NOMO-1 treated with DMSO at 0.1 percent for 48 hours (cell line): ENCODE results near the gene PLCL1.

Experiments used
- DNase-seq: peaks from one replicate; lab custom pipeline; 2025; ENCODE audit not compliant: unreplicated experiment; lab: John Stamatoyannopoulos, UW

Gene PLCL1

DNA sequence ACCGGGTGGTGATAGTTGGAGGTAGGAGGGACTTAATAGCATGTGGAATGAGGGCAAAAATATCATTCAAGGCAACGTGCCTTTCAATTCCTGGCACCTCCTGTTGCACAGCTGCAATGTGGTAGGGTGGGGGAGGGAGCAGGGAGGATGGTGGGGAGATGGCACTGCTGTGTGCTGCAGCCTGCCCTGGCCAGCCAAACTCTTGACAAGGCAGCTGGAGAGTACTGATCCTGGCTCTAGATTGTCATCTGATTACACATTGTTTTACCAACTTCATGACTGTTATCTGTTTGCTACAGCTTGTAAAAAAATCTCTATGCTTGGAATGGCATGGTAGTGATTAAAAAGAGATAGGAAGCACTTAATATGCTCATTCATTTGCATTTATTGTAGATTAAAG lies 47.7 kb downstream of the PLCL1 start:
- no peak for DNase-seq

DNA sequence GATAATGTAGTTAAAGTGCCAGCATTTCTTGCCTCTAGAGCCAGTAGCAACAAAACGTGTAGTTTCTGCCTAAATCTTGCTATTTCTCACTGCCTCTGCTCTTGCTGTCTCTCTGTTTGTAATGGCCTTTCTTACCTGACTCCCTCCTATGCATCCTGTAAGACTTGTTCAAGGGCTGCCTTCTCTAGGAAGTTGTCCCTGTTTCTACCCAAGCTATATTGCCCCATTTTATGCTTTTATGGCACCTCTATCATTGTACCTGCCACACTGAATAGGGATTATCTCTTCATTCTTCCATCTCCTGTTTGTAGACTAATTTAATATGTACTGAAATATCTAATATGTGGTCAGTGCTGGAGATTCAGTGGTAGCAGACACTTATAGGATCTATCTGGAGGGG lies 49.2 kb downstream of the PLCL1 start:
- no peak for DNase-seq

DNA sequence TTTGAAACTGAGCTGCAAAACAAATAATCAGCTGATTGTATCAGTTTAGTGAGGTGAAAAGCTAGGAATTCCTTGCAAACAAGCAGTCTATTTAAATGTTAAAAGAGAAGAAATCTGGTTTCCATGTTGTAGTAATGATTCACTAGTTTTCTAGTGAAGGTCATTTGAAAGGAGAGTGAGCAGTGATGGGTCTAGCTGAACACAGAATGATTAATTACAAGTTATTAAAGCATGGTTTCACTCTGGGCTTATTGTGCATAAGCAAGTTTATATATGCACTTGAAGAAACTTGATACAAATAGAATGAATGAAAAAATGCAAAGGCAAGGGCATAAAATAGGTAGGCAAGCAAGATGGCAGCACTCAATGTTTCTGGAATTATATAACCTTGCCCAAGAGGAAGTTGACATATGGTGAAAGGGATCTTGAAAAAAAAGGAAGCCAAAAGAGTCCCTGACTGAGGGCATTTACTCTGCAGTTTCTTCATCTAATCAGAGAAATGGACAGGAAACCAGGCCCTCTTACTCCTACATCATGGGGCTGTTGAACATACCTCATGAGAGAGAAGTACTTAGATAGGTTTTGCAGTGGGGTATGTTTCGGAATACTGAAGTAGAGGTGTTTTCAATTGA lies 53.2 kb downstream of the PLCL1 start:
- DNase-seq: peak; percentile 81

GRCh38 chr2:197858607-197859140 lies 54.3 kb downstream of the PLCL1 start:
- DNase-seq: no peak

GRCh38 chr2:197862246-197862955 lies 58.0 kb downstream of the PLCL1 start:
- no peak for DNase-seq

DNA sequence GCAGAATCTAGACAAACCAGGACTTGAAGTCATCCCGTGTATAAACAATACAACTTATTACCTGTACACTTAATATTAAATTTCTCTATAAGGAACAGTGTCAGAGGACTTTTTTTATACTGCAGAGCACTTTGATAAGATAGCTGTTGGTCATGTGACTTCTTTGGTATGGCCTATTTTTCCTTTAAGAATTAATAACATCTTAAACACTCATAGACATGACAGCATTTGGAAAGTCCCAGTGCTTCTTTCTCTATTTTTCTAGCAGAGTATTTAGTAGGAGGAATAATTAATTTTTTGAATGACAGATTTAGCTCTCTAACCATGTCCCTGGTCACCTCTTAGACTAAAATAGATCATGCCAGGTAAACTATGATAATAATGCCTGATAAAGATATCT lies 59.4 kb downstream of the PLCL1 start:
- DNase-seq: no peak

GRCh38 chr2:197866455-197866854 lies 62.1 kb downstream of the PLCL1 start:
- no peak for DNase-seq

GRCh38 chr2:197867033-197867432 lies 62.6 kb downstream of the PLCL1 start:
- no peak for DNase-seq

DNA sequence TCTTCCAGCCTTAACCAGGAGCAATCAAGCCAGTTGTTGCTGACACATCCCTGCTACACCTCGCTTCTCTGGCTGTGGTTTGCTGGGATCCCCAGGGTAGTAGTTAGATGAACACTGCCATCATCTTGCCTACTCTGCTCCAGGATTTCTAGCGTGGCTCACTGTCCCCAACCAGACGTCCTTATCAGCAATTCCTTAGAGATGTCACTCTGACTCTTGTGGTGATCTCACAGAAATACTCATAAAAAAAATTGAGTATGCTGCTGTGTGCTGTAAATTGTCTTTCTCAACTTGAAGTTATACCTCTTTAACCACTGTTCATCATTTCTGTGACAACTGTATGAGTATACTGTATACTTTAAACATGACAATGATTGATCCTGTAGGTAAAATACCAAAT lies 63.2 kb downstream of the PLCL1 start:
- no peak for DNase-seq

GRCh38 chr2:197868206-197868605 lies 63.8 kb downstream of the PLCL1 start:
- DNase-seq: no peak

- no peak for DNase-seq
Observed at GRCh38 chr2:197869041-197869440, 64.6 kb downstream of the PLCL1 start.

- peak; percentile 65 for DNase-seq
Observed at GRCh38 chr2:197869501-197870111, 65.2 kb downstream of the PLCL1 start.

GRCh38 chr2:197870137-197870536 lies 65.7 kb downstream of the PLCL1 start:
- DNase-seq: no peak

- DNase-seq: no peak
Observed at GRCh38 chr2:197871780-197872456, 67.5 kb downstream of the PLCL1 start.

- no peak for DNase-seq
Observed at GRCh38 chr2:197873293-197873701, 68.9 kb downstream of the PLCL1 start.

GRCh38 chr2:197875763-197876162 lies 71.4 kb downstream of the PLCL1 start:
- no peak for DNase-seq

DNA sequence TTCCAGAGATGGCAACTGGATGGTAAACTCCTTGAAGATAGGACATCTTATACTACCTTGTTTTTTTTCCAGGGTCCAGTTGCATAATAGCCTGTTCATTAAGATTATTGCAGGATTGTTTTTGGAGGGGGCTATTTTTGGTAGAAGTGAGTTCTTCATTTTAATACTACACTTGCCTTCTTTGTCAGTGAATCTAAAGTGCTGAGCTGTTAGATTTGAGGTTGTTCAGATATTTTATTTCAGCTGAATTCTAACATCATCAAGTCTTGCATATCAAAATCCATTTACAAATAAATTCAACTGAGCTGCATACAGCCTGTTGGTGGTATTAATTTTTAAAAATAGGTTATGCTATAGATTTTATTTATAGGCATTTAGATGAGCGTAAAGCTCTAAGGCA lies 72.1 kb downstream of the PLCL1 start:
- DNase-seq: no peak

- no peak for DNase-seq
Observed at GRCh38 chr2:197877038-197877437, 72.6 kb downstream of the PLCL1 start.

GRCh38 chr2:197878792-197879191 lies 74.4 kb downstream of the PLCL1 start:
- DNase-seq: no peak

- no peak for DNase-seq
Observed at GRCh38 chr2:197879812-197880408, 75.5 kb downstream of the PLCL1 start.

- no peak for DNase-seq
Observed at GRCh38 chr2:197883354-197884032, 79.1 kb downstream of the PLCL1 start.
